Activated CD8-positive, alpha-beta memory T cell treated with anti-CD3 and anti-CD28 coated beads for 1 hour (primary cell): ENCODE data around the gene BTBD16.

Experiments
- DNase-seq, 2 donors: peaks; one replicate each; pipeline ENCODE4 v3.0.0-alpha.2; 2020; ENCODE audit warnings: low read depth in 1 of 2; ENCODE audit errors: extremely low read depth in 1 of 2

The BTBD16 gene

DNA sequence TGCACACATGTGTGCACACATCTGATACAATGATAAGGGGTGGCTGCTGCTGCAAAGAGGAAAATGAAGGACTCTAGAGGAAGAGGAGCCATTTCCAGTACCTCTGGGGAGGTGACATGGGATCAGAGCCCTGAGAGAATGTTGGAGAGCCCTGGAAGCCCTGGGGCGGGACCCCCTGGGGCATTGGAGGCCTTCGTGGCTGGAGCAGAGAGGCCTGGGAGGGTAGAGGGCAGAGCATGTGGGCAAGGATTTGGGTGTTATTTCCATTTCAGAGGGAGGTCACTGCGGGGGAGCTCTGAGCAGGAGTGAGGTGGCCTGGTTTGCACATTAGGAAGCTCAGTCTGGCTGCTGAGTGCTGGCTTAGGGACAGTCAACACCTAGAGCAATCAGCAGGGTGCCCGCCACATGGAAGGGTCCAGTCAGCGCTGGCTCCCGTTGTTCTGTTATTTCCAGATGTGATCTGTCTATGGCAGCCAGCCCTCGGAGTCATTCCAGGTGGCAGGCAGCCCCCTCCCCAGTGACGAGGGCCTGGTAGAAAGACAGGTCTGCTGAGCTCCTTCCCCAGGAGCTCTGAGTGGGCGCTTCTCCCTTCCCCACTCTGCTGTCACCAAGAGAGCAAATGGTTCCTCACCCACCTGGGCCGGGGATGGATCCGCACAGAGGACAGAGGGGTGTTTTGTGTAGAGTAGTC, 24.1 kb upstream of the BTBD16 start:
- DNase-seq: no peak

DNA sequence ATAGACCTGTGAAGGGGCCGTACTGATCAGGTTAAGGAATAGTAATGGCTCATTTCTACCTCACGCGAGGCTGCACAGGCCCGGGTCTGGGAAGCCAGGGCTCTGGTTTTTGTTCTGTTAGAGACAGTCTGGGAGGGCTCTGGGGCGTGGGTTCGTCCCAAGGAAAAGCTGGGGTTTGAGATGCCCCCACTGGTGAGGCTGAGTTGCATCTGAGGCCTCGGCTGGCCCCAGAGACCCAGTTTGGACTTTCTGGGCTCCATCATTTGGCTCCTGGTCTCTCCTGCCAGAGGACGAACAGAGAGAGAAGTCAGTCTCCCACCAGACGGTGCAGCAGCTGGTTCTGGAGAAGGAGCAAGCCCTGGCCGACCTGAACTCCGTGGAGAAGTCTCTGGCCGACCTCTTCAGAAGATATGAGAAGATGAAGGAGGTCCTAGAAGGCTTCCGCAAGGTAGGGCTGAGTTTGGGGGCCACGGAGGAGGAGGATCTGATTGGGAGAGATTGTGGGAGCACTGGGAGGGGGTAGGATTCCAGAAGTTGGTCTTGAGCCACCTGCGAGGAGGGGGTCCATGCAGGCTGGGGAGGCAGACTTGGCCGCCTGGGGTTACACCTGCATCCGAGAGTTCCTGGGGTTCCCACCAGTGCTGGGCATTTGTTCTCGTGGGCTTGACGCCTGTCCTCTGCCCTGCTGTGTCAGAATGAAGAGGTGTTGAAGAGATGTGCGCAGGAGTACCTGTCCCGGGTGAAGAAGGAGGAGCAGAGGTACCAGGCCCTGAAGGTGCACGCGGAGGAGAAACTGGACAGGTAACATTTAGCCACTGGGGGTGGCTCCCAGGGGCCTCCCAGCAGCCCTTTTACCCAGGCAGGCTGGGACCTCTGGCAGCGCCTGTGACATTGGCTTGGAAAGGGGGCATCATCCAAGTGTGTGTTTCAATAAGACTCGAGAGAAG, 22.5 kb upstream of the BTBD16 start:
- no peak for DNase-seq

DNA sequence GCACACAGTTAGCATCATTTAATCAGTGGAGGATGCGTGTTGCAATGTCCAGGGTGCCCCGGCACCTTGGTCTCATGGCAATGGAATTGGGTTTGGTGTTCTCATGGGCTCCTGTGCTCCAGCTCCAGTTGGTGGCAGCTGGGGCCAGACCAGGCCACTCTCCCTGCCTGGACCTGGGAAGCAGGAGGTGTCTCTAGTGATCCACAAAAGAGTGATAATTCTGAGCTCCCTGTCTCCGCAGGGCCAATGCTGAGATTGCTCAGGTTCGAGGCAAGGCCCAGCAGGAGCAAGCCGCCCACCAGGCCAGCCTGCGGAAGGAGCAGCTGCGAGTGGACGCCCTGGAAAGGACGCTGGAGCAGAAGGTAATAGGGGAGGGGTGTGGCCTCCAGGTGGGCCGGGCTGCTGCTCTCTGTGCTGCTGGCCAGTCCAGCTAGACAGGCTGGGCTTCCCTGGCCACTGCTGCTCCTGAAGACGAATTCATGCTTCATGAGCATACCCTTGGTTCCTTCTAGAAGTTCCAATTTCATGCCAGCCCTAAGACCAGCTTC, 21.7 kb upstream of the BTBD16 start:
- no peak for DNase-seq

DNA sequence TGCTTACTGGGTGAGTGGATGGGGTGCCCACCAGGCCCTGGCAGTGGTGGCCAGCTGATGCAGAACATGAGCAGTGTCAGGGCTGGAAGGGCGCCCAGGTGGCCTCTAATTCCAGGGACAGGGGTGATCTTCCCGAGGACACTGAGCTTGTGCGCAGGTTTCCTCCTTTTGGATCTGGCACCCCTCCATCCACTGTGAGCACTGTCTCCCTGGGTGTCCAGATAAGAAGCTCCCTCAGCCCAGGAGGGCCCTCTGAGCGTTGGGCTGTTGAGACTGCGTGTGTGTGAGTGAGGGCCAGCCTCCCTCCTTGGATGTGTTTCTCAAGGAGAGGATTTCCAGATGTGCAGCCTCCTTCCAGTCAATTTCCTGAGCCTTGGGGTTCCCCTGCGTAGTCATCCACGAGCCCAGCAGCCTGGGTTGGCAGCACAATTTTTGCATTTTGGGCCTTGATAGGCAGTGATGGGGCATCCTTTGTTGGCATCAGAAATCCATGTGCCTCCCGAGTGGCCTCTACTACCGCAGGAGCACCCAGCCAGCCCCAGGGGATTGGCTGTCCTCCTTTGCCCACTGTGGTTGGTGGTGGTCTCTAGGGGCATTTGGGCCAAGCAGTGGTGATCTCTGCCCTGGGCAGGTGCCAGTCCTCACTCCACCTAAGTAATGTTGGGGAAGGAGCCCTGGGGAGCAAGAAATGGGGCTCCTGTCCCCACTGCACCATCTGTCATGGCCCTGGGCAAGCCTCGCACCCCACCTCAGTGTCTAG, 20.9 kb upstream of the BTBD16 start:
- no peak for DNase-seq

DNA sequence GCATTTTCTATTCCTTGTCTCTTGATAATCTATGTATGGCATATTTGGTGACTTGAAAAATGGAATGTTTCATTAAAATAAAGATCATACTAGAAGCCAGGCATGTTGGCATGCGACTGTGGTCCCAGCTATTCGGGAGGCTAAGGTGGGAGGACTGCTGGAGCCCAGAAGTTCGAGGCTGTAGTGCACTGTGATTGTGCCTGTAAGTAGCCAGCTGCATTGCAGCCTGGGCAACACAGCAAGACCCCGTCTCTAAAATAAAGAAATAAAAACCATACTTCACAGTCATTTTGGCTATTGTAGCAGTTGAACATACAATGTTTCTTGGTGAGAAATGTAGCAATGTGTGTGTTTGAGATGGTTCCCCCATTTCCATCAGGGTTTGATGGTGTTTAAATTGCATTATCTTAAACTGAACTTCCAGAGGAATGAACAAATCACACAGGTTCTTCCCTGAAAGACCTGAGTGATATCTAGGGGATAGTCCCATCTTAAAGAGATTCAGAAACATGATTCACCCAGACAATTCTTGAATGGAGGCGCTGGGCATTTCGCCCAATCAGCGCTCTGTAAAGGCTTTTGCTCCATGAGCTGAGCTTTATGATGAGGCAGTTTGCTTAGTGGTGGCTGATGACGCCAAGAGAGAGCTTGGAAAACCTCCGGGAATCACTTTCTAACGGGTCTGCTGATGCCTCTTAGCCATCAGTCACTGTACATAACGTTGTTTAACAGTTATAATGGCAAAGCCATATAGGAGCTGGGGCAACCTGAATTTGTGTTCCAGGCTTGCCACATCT, 19.4 kb upstream of the BTBD16 start:
- no peak for DNase-seq

DNA sequence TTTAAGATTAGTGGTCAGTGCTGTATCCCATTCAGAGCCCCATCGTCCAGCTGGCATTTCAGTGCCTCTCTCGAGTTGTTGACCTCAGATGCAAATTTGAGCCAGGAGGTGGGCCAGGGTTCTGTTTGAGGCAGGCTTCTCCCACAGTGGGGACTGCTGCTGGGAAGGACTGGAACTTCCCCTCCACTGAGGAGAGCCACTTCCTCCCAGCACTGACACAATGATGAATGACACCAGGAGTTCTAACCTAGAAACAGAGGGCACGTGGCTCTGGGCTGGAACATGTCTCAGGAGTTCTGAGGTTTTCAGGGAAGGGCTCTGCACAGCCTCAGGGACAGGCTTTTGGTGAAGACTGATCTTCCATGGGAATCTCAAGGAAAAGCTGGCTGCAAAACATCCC, 18.3 kb upstream of the BTBD16 start:
- no peak for DNase-seq

DNA sequence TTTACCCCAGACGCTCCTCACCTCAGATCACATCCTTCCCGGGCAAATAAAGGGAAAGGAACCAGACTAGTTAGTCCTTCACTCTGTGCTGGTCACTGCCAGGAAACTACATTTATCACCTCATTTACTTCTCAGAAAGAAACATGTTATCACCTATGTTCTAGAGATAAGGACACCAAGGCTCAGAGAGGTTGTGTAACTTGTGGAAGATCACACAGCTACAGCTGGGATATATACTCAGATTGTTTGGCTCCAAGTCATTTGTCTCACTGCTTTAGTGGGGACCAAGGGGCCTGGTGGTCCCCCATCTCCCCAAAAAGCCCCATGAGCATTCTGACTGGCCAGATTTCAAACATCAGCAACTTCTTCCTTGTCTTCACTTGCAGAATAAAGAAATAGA, 17.5 kb upstream of the BTBD16 start:
- DNase-seq: no peak

DNA sequence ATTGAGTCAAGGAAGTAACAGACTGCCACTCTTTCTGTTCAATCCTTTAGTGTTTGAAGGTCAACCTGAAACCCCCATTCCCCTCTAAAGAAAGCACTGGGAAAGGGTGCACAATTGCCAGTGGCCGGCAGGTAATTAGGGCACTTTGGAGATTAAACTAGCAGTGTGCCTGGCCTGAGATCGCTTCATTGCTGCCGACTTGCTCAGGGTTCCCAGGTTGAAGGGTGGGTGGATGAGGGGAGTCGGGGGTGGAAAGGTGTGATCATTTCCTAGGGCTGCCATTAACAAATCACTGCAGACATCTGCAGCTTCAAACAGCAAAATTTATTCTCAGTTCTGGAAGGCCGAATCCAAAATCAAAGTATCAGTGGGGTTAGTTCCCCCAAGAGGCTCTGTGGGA, 16.3 kb upstream of the BTBD16 start:
- DNase-seq: no peak

DNA sequence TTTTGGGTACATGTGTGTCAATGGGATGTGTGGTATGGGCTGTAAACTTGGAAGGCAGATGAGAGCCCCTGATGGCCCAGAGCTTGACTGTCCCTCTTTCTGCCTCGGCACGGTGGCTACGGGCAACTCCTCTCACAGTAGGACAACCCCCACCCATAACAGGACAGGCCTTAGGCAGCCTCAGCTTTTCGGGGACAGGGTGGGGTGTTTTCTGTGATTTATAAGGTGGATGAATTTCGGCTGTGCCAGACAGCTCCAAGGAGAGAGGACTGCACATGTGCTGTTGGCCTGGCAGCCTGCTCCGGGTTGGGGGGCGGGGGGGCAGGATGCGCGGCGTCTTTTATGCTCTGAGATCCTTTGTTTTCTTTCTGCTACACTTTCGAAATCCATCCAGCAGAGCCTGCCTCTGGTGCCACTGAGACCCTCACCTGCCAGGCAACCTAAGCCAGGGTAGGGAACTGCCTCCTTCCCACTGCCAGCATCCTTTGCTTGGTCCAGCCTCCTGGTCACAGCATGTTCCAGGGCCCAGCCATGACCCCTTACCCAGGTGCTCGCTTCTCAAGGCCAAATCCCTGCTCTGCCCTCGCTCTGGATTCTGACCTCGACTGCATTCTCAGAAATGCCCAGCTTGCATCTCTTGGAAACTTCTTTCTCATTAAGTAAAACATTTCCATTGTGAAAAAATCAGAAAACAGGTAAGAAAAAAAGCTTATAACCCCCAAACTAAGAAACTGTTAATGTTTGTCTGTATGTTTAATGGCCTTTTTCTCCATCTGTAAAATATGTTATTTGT, 15.4 kb upstream of the BTBD16 start:
- no peak for DNase-seq

DNA sequence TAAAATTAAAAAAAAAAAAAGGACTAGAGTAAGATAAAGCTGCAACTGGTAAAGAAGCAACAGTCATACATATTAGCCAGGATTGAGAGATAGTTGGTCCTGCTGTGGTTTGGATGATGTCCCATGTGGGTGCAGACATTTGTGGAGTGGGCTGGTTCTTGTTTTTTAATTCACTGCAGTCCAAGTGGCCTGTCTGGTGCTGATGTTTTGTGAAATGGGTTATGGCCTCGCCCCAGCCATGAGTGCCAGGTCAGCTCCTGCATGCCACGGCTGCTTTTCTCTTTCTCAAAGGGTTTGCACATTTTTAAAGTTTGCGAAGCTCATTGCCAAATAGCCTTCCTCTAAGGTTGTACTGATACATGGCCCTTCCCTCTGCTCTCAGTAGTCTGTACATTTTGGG, 14.1 kb upstream of the BTBD16 start:
- DNase-seq: no peak

DNA sequence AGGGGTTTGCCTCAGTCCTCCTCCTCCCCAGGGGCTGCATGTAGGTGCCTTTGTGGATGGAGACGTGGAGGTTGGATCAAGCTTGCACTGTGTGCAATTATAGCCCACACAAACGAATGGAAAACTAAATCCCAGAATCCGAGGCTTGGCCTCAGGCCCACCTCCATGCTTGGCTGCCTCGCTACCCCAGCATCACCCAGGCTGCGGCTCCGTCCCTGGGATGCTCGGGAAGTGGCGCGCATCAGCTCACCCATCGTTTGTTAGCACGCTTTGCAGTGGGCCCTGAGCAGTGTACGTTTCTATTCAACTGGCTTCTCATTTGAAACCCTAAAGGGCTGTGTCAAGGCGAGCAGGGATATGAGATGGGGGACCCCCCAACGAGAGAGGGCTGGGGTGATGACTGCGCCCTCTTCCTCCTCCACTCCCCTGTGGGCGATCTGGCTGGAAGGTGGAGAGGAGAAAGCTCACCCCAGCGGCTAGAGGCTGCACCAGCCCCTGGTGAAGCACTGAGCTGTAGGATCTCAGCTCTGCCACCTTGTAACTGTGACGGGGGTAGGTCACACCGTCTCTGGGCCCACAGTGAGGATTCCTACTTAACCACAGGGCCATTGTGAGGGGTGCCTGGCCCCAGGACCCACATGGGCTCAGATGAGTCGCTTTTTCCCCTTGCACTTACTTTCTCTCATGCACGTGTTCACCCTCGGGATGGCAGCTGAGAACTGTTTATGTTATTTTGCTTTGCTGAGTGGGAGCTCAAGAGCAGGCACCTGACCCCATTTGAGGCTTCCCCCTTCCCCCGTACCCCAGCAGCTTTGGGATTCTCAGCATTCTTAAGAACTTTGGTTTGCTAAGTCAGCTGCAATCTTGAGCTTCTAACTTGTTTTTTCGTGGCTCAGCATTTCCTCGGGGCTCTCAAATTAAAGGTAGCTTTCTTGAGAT, 12.7 kb upstream of the BTBD16 start:
- DNase-seq: no peak

DNA sequence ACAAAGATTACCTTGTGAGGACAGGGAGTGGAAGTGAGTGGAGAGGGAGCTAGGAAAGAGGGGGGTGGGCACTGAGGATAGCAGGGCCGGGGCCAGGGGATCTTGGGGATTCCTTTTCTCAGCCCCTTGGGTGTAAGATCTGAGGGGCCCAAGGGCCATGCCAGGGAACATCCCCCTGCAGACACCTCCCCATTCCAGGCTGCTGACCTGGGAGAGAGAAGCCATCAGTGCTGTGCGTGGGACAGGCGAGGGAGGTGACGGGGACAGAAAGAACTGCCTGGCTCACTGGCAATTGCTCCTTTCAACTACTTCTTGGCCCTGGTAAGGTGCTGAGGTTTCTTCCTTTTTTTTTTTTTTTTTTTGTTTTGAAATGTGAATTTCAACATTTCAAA, 12.0 kb upstream of the BTBD16 start:
- no peak for DNase-seq

DNA sequence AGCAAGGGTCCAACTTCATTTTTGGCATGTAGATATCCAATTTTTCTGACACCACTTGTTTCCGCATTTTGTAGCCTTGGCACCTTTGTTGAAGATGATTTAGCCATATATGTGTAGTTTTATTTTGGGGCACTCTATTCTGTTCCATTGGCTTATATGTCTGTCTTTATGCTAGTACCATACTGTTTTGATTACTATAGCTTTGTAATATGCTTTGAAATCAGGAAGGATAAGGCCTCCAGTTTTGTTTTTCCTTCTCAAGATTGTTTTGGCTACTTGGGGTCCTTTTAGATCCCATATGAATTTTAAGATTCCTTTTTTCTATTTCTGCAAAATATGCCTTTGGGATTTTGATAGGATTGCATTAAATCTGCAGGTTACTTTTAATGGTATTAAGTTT, 9.5 kb upstream of the BTBD16 start:
- DNase-seq: no peak

DNA sequence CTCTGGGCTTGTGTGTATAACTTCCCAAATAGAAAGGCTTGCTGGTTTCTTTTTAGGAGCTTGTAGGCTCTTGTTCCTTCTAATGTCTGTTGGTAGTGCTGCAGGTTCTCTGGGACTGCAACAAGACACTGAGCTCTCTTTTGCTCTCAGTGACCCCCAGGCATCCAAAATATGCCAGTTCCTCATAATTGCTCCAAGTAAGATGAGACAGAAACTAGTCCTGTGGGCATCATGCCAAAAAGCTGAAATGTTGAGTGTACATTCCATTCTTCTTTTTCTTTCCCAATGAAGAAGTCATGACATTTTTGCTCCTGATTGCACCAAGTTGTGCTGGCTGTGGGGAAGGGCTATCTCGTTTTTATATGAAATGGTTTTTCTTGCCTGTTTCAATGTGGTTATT, 7.1 kb upstream of the BTBD16 start:
- no peak for DNase-seq

DNA sequence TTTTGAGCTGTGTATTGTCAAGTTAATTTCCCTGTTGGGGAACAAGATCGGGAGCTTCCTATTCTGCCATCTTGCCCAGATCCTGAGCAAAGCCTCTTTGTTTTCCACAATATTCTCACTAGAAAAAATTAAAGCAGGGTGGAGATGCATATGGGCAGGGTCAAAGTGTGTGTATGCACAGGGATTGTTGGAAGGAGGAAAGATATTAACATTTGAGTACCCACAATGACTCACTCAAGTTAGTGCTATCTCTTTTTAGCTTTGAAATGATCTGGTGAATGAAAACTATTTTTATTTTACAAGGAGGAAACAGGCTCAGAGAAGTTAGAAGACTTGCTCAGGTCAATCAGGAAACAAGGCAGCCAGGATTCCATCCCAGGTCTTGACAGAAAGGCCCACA, 6.7 kb upstream of the BTBD16 start:
- no peak for DNase-seq

DNA sequence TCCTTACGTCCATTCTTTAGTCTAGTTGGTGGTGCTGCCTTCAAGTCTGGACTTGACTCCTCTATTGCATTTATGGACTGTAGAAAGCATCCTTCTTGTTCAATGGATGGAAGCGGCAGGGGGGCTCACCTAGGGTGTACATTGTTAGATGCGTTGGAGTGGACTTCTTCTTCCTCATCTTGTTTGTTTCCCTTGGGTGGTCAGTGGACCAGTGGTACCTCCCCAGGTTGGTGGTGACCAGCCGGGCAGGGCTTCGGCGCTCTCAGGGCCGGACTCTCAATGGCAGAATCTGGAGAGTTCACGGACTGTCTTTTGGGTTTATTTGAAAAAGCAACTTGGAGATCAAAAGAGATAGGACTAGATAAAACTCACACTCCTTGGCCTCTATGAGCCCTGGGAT, 6.2 kb upstream of the BTBD16 start:
- no peak for DNase-seq

DNA sequence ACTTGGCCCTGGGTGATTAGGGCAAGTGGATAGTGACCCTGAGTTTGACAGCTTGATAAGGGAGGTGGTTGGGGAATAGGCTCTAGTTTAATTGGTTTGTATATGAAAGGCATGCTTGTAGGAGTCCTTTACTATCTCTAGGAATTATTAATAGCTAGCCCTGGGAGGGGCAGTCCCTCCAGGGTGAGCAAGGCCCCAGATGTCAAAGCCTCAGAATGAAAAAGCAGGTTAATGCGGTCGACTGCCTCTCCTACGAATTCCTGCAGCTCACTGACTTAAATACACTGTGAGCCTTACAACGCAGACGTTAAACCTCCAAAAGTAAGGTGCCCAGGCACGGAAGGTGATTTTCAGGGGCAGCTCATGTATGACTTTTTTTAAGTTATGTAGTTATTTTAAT, 5.2 kb upstream of the BTBD16 start:
- no peak for DNase-seq

DNA sequence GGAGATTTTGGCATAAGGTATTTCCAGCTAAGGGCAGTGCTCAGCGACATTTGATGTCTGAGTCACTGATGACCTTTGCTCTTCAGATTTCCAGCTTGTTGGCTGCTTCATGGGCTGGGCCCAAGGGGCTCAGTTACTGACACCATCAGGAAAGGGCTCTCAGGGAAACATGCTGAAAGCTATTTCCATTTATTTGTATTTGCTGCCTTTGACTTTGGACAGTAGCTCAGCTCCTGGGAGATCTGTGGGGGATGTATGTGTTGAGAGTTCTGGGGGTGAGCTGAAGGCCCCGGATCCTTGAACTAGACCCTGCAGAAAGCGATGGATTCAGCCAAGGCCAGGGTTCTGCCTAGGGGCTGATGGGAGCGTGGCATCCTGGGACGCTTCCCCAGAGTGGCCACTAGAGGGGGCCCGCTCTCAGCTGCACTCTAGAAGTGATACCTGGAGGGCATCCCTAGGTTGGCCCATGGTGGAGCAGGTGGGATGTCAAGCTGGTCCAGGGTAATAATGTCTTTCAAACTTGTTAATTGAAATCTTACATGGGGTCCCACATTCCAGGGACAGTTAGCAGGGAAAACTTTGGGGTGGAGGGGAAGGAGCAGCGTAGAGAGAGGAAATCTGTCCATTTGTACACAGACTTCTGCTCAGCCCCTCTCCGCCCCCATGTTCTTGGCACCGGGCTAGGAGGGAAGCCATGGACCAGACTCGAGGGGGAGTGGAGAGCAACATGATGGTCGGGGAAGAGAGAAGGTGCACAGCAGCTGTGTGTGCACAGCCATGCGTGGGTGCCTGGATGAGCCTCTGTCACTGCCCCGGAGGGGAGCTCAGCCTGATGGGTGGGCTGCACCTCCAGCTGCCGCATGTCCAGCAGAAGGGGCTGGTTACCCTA, 3.0 kb upstream of the BTBD16 start:
- peak in 1 of 2 donors; percentile 37 for DNase-seq
